Transverse colon (tissue), 4 donors: ENCODE measurements around the gene GCFC2. TPM values are rescaled to one million over a fixed set of nuclear protein-coding genes. Genes with fewer than 3 reads are reported as not detected.
"Not testable (repeated sequence)": the region's sequence is repeated elsewhere in the genome, so short reads cannot be mapped to it uniquely, and the experiment has no call there.

Experiments used
- DNase-seq: peaks from one replicate; pipeline ENCODE4 v3.0.0-alpha.2; 2019
- H3K27ac ChIP-seq, 4 donors: fragments of 200-600 bp; sonication (generic); 2 replicates each; pipeline ENCODE4 v1.5.1; 2016 to 2018; ENCODE audit warnings: inconsistent platforms in 4 of 4
- H3K27me3 ChIP-seq: fragments of 200-600 bp; sonication (generic); 2 replicates; pipeline ENCODE4 v1.5.1; 2017; ENCODE audit warnings: inconsistent platforms
- H3K36me3 ChIP-seq, 4 donors: fragments of 200-600 bp; sonication (generic); 2 replicates each; pipeline ENCODE4 v1.5.1; 2017 to 2019; ENCODE audit warnings: inconsistent platforms in 4 of 4
- H3K4me1 ChIP-seq, 4 donors: fragments of 200-600 bp; sonication (generic); 2 replicates each; pipeline ENCODE4 v1.5.1; 2017 to 2020; ENCODE audit warnings: inconsistent platforms in 4 of 4
- H3K4me3 ChIP-seq, 4 donors: fragments of 200-600 bp; sonication (generic); 1 replicate in 1 of 4; 2 replicates in 3 of 4; pipeline versions ENCODE4 v1.5.1 to v1.6.1; 2017 to 2019; ENCODE audit warnings: inconsistent platforms in 4 of 4
- H3K9me3 ChIP-seq, 2 donors: fragments of 200-600 bp; sonication (generic); 2 replicates each; pipeline ENCODE4 v1.5.1; 2017 to 2019; ENCODE audit warnings: inconsistent platforms in 2 of 2
- EP300 ChIP-seq: sonication (generic); formaldehyde crosslinking; IDR thresholded peaks from one replicate; pipeline ENCODE4 v1.6.1; 2017; ENCODE audit warnings: antibody characterized with exemption, low read depth
- POLR2A ChIP-seq: fragments of 450-650 bp; IDR thresholded peaks from one replicate; pipeline ENCODE4 v1.6.1; 2016; ENCODE audit warnings: antibody characterized with exemption, mild to moderate bottlenecking, moderate library complexity
- POLR2AphosphoS5 ChIP-seq, 3 donors: sonication (generic); formaldehyde crosslinking; IDR thresholded peaks; one replicate each; pipeline ENCODE4 v1.6.1; 2016; ENCODE audit warnings: antibody characterized with exemption in 3 of 3
- WGBS, 2 donors: methylation state at CpG; one replicate each; pipeline ENCODE4 v1.1.5; 2018; ENCODE audit warnings: low coverage in 1 of 2; 5-methylcytosine and 5-hydroxymethylcytosine counted together
- in situ Hi-C, 4 donors: fragments of 200-750 bp; cut with MboI; loops; one replicate each; pipeline versions ENCODE4 v1.15.0 to v1.15.1; 2017; ENCODE audit warnings: low sequenced_read_pairs in 3 of 4, low pct_ligation_motif_present in 1 of 4, low pct_unique_long_range_greater_than_20kb in 1 of 4
- intact Hi-C: fragments of 100-400 bp; cut with DNase I; formaldehyde crosslinking; loops from one replicate; pipeline ENCODE4 v1.15.1; 2023; ENCODE audit warnings: low total_unique reads
- total RNA-seq, 4 donors: library from RNA; depleted of rRNA; stranded (reverse); fragments of >200 nt; gene quantifications; one replicate each; pipeline ENCODE4 v1.1.0, GENCODE V29; 2016
- TF ChIP-seq, protein P1 (sequence below), 5 experiments: fragments of 200-600 bp in 3 of 5; fragments of 450-650 bp in 2 of 5; sonication (generic) in 3 of 5; IDR thresholded peaks; 1 replicate in 2 of 5; 2 replicates in 3 of 5; pipeline ENCODE4 v1.5.1; 2016 to 2017; ENCODE audit warnings: antibody characterized with exemption in 5 of 5, inconsistent platforms in 3 of 5, mild to moderate bottlenecking in 2 of 5, moderate library complexity in 1 of 5

The GCFC2 gene
- total RNA-seq, 4 donors from 2014 or later = 18.2 to 43.2 (median 27.3) TPM

GRCh38 chr2:75702593-75702992, 8.1 kb downstream of the GCFC2 start:
- no peak for DNase-seq
- Histone ChIP-seq H3K27ac (no peak overlapping the region), H3K27me3 (no peaks in the 10 kb centered on the region), H3K9me3 (no peaks in the 10 kb centered on the region), H3K4me1 (no peaks in the 10 kb centered on the region), H3K36me3 (peaks cover 0 to 39% (median 17%) of the 10 kb centered on the region in 4 donors), H3K4me3 (no peak overlapping the region)
- TF ChIP-seq, protein P1, sequence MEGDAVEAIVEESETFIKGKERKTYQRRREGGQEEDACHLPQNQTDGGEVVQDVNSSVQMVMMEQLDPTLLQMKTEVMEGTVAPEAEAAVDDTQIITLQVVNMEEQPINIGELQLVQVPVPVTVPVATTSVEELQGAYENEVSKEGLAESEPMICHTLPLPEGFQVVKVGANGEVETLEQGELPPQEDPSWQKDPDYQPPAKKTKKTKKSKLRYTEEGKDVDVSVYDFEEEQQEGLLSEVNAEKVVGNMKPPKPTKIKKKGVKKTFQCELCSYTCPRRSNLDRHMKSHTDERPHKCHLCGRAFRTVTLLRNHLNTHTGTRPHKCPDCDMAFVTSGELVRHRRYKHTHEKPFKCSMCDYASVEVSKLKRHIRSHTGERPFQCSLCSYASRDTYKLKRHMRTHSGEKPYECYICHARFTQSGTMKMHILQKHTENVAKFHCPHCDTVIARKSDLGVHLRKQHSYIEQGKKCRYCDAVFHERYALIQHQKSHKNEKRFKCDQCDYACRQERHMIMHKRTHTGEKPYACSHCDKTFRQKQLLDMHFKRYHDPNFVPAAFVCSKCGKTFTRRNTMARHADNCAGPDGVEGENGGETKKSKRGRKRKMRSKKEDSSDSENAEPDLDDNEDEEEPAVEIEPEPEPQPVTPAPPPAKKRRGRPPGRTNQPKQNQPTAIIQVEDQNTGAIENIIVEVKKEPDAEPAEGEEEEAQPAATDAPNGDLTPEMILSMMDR (IDR thresholded peaks at IDR 0.05) = no peak
- TF ChIP-seq POLR2AphosphoS5 (IDR thresholded peaks at IDR 0.05) (no peak), EP300 (no peak), POLR2A (no peak)
- intact Hi-C loops (no loop called here), in situ Hi-C loops (no loop called here)
- 90 to 93% methylated on average over 4 of the region's 4 CpGs for WGBS, 2 donors

DNA sequence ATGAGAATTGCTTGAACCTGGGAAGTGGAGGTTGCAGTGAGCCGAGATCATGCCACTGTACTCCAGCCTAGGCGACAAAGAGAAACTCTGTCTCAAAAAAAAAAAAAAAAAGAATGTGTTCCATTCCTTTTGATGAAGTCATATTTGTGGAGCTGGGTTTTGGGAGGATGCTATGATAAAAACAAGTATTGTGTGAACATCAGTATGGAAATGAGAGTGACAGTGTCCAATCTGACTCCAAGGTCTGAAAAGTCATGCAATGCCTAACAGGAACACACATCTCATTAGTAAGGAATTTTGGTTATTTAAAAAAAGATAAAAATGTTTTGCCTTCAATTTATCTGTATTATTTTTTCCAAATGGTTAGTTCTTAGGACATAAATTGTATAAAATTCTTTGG, 11.8 kb downstream of the GCFC2 start:
- DNase-seq = no peak
- 80 to 94% methylated on average over 1 to 2 of the region's 2 CpGs for WGBS, 2 donors
- H3K4me3 ChIP-seq = no peak overlapping the region
- no peaks in the 10 kb centered on the region for H3K27me3 ChIP-seq
- no peaks in the 10 kb centered on the region for H3K9me3 ChIP-seq
- H3K27ac ChIP-seq = no peak overlapping the region
- TF ChIP-seq, protein P1 (IDR thresholded peaks at IDR 0.05) = no peak
- intact Hi-C loops (no loop called here), in situ Hi-C loops (no loop called here)
- no peaks in the 10 kb centered on the region for H3K4me1 ChIP-seq
- H3K36me3 ChIP-seq = peaks cover 0 to 45% (median 22%) of the 10 kb centered on the region in 4 donors

DNA sequence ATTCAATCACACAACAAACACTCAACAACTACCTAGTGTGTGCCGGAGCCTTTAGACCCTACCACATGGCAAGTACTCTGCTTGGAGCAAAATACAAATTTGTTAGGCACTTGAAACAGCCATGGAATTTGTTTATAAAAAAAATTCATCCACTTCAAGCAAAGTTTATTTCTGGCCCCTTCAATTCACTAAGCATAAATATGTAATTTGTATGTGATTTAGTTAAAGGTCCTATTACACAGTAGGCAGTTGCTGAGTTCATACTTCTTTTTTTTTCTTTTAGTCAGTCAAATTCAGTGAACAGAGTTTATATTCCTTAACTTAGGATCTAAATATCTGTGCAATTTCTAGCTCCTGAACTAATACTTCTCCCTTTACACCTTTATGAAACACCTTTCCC, 22.5 kb downstream of the GCFC2 start:
- Histone ChIP-seq H3K36me3 (peaks cover 0 to 49% (median 16%) of the 10 kb centered on the region in 4 donors), H3K4me3 (no peak overlapping the region), H3K27ac (no peak overlapping the region), H3K9me3 (no peaks in the 10 kb centered on the region), H3K4me1 (no peaks in the 10 kb centered on the region), H3K27me3 (no peaks in the 10 kb centered on the region)
- TF ChIP-seq POLR2AphosphoS5 (IDR thresholded peaks at IDR 0.05) (no peak), POLR2A (no peak), EP300 (no peak)
- TF ChIP-seq, protein P1 (IDR thresholded peaks at IDR 0.05) = no peak
- in situ Hi-C loops = no loop called here
- intact Hi-C loops = no loop called here
- DNase-seq = no peak
- WGBS, 2 donors = 88 to 100% methylated on average over 1 of the region's 1 CpG

- H3K27ac ChIP-seq, H3K27me3 ChIP-seq, H3K4me1 ChIP-seq, intact Hi-C loops, H3K4me3 ChIP-seq, DNase-seq, H3K9me3 ChIP-seq, in situ Hi-C loops: not testable (repeated sequence)
- WGBS, 2 donors = 98% methylated on average over 5 of the region's 5 CpGs; no CpG with 5 or more reads in 1 of the 2 donors
- peaks cover 0 to 13% (median 6%) of the 10 kb centered on the region in 4 donors for H3K36me3 ChIP-seq
These were observed 27.3 kb downstream of the GCFC2 start for GRCh38 chr2:75683430-75683829.

DNA sequence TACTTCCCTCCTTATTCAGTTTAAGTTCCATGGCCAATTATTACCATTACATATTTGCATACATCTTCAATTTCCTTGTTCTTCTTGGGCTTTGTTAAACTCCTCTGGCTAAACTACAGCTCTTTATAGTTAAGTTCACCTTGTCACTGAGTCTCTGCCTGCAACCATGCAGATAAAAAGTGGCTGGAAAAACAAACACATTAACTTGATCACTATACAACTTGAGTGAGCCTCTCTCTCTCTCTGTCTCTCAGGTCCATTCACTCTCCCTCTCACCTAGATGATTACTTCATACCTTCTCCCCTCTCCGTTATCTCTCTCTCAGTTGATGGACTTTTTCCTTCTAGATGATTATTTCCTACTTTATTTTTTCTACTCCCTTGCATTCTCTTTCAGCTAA, 30.3 kb downstream of the GCFC2 start:
- TF ChIP-seq POLR2A (no peak), EP300 (no peak), POLR2AphosphoS5 (IDR thresholded peaks at IDR 0.05) (no peak)
- TF ChIP-seq, protein P1 (IDR thresholded peaks at IDR 0.05) = no peak
- H3K27ac ChIP-seq = no peak overlapping the region
- peaks cover 0 to 8% (median 0%) of the 10 kb centered on the region in 4 donors for H3K36me3 ChIP-seq
- no peak overlapping the region for H3K4me3 ChIP-seq
- WGBS, 2 donors = 75 to 76% methylated on average over 1 of the region's 1 CpG
- no peaks in the 10 kb centered on the region for H3K9me3 ChIP-seq
- in situ Hi-C loops (no loop called here), intact Hi-C loops (no loop called here)
- DNase-seq = no peak
- no peaks in the 10 kb centered on the region for H3K27me3 ChIP-seq
- H3K4me1 ChIP-seq = no peaks in the 10 kb centered on the region
